ENCODE results near the gene FRYL. TPM values are rescaled to one million over a fixed set of nuclear protein-coding genes. Genes with fewer than 3 reads are reported as not detected.
"Not testable (repeated sequence)": the region's sequence is repeated elsewhere in the genome, so short reads cannot be mapped to it uniquely, and the experiment has no call there.

The FRYL gene
- total RNA-seq, 2 donors from 2014 or later: 104 to 120 TPM

- ATAC-seq: no peak
- DNase-seq: no peak
- Mint-ChIP-seq H3K36me3 (ENCODE audit: low read depth) (peaks cover 9% of the 10 kb centered on the region), H3K27me3 (no peaks in the 10 kb centered on the region), H3K27ac (no peak overlapping the region), H3K4me1 (peaks cover 38% of the 10 kb centered on the region), H3K4me3 (no peak overlapping the region)
- peaks cover 2% of the 10 kb centered on the region for H3K9me3 ChIP-seq (ENCODE audit: control insufficient read depth, low read length, poor library complexity, severe bottlenecking)
Measured at GRCh38 chr4:48720459-48720858, 59.6 kb downstream of the FRYL start.

DNA sequence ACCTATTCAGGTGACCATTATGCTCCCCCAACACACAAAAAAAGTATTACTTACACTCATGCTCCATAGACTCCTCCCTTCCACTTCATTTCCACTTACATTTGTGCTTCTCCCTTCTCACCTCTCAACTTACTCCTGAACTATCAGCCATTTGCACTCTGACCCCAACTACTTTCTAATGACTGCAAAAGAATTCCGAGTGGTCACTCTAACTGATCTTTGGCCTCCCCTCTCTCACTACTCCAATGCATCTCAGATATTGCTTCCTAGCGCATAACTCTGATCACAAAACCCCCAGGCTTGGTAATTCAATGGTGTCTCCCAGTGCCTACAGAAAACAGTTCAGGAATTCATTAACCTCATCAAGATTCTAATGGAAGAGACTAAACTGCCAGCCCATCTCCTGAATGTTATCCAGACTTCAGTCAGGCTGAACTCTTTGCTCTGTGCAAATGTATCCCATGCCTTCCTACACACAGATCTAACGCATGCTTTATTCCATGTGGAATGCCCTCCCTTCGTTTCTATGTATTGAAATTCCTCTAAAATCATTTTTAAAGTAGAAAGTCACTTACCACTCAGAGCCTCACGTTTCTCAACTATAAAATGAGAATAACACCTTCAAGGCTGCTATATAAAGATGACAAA, 61.1 kb downstream of the FRYL start:
- no peak for ATAC-seq
- DNase-seq: no peak
- Mint-ChIP-seq H3K27ac (no peak overlapping the region), H3K4me3 (no peak overlapping the region), H3K27me3 (no peaks in the 10 kb centered on the region), H3K36me3 (ENCODE audit: low read depth) (peaks cover 9% of the 10 kb centered on the region), H3K4me1 (peaks cover 29% of the 10 kb centered on the region)
- H3K9me3 ChIP-seq (ENCODE audit: control insufficient read depth, low read length, poor library complexity, severe bottlenecking): peaks cover 2% of the 10 kb centered on the region

GRCh38 chr4:48716285-48716684, 63.8 kb downstream of the FRYL start:
- DNase-seq; H3K27ac Mint-ChIP-seq; H3K27me3 Mint-ChIP-seq; H3K36me3 Mint-ChIP-seq (ENCODE audit: low read depth); ATAC-seq; H3K9me3 ChIP-seq (ENCODE audit: control insufficient read depth, low read length, poor library complexity, severe bottlenecking); H3K4me3 Mint-ChIP-seq: not testable (repeated sequence)
- H3K4me1 Mint-ChIP-seq: peaks cover 18% of the 10 kb centered on the region

- Mint-ChIP-seq H3K36me3 (ENCODE audit: low read depth) (peaks cover 2% of the 10 kb centered on the region), H3K27ac (no peak overlapping the region), H3K4me3 (no peak overlapping the region), H3K4me1 (peaks cover 12% of the 10 kb centered on the region), H3K27me3 (no peaks in the 10 kb centered on the region)
- ATAC-seq (no peak), DNase-seq (no peak)
- no peaks in the 10 kb centered on the region for H3K9me3 ChIP-seq (ENCODE audit: control insufficient read depth, low read length, poor library complexity, severe bottlenecking)
Measured at GRCh38 chr4:48710446-48711209, 69.5 kb downstream of the FRYL start.

- Mint-ChIP-seq H3K27ac (no peak overlapping the region), H3K36me3 (ENCODE audit: low read depth) (peaks cover 2% of the 10 kb centered on the region), H3K4me3 (no peak overlapping the region), H3K4me1 (peaks cover 12% of the 10 kb centered on the region), H3K27me3 (no peaks in the 10 kb centered on the region)
- no peaks in the 10 kb centered on the region for H3K9me3 ChIP-seq (ENCODE audit: control insufficient read depth, low read length, poor library complexity, severe bottlenecking)
- no peak for DNase-seq
- no peak for ATAC-seq
Measured at GRCh38 chr4:48709901-48710300, 70.2 kb downstream of the FRYL start.

GRCh38 chr4:48708610-48709009, 71.5 kb downstream of the FRYL start:
- no peaks in the 10 kb centered on the region for H3K9me3 ChIP-seq (ENCODE audit: control insufficient read depth, low read length, poor library complexity, severe bottlenecking)
- no peak for DNase-seq
- H3K27me3 Mint-ChIP-seq: no peaks in the 10 kb centered on the region
- no peak overlapping the region for H3K27ac Mint-ChIP-seq
- H3K36me3 Mint-ChIP-seq (ENCODE audit: low read depth): peaks cover 2% of the 10 kb centered on the region
- ATAC-seq: no peak
- no peak overlapping the region for H3K4me3 Mint-ChIP-seq
- H3K4me1 Mint-ChIP-seq: peaks cover 17% of the 10 kb centered on the region

GRCh38 chr4:48706736-48707135, 73.3 kb downstream of the FRYL start:
- Mint-ChIP-seq H3K4me3 (no peak overlapping the region), H3K4me1 (peaks cover 23% of the 10 kb centered on the region), H3K27ac (no peak overlapping the region), H3K27me3 (no peaks in the 10 kb centered on the region), H3K36me3 (ENCODE audit: low read depth) (peaks cover 5% of the 10 kb centered on the region)
- DNase-seq: no peak
- no peaks in the 10 kb centered on the region for H3K9me3 ChIP-seq (ENCODE audit: control insufficient read depth, low read length, poor library complexity, severe bottlenecking)
- no peak for ATAC-seq

- Mint-ChIP-seq H3K4me1 (peaks cover 25% of the 10 kb centered on the region), H3K4me3 (no peak overlapping the region), H3K36me3 (ENCODE audit: low read depth) (peaks cover 5% of the 10 kb centered on the region), H3K27ac (no peak overlapping the region), H3K27me3 (no peaks in the 10 kb centered on the region)
- H3K9me3 ChIP-seq (ENCODE audit: control insufficient read depth, low read length, poor library complexity, severe bottlenecking): no peaks in the 10 kb centered on the region
- no peak for ATAC-seq
- DNase-seq: no peak
Measured at GRCh38 chr4:48705609-48706008, 74.5 kb downstream of the FRYL start.

DNA sequence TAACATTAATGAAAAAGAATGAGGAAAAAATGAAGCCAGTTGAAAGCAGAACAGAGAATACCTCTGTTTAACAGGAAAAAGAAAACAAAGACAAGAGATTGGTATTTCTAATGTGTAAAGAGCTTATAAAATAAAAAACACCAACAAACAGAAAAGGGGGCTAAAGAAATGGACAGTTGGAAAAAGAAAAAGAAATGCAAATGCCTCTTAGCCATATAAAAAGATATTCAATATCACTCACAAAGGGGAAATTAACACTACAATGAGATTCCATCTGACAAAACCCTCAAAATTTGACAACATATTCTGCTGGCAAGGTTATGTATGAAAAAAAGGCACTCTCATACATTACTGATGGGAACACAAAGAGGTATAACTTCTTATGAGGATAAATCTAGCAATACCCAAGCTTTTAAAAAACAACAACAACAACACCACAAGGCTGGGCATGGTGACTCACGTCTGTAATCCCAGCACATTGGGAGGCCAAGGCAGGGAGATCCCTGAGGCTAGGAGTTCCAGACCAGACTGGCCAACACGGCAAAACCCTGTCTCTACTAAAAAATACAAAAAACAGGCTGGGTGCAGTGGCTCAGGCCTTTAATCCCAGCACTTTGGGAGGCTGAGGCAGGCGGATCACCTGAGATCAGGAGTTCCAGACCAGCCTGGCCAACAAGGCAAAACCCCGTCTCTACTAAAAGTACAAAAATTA, 75.8 kb downstream of the FRYL start:
- Mint-ChIP-seq H3K36me3 (ENCODE audit: low read depth) (peaks cover 4% of the 10 kb centered on the region), H3K27ac (no peak overlapping the region)

GRCh38 chr4:48699475-48699874, 80.6 kb downstream of the FRYL start:
- Mint-ChIP-seq H3K4me3 (peak overlapping the region; percentile 39), H3K36me3 (ENCODE audit: low read depth) (peaks cover 2% of the 10 kb centered on the region), H3K27ac (no peak overlapping the region), H3K27me3 (no peaks in the 10 kb centered on the region), H3K4me1 (peaks cover 54% of the 10 kb centered on the region)
- DNase-seq (no peak), ATAC-seq (peak; percentile 14)
- H3K9me3 ChIP-seq (ENCODE audit: control insufficient read depth, low read length, poor library complexity, severe bottlenecking): no peaks in the 10 kb centered on the region

More for the DNA sequence above, 75.8 kb downstream of the FRYL start:
- Mint-ChIP-seq H3K27me3 (no peaks in the 10 kb centered on the region), H3K4me1 (peaks cover 24% of the 10 kb centered on the region), H3K4me3 (no peak overlapping the region)
- ATAC-seq (no peak), DNase-seq (no peak)
- H3K9me3 ChIP-seq (ENCODE audit: control insufficient read depth, low read length, poor library complexity, severe bottlenecking): no peaks in the 10 kb centered on the region

GRCh38 chr4:48698029-48698971, 81.8 kb downstream of the FRYL start:
- ATAC-seq (no peak), DNase-seq (no peak)
- H3K9me3 ChIP-seq (ENCODE audit: control insufficient read depth, low read length, poor library complexity, severe bottlenecking): no peaks in the 10 kb centered on the region
- no peak overlapping the region for H3K4me3 Mint-ChIP-seq
- H3K27ac Mint-ChIP-seq: no peak overlapping the region
- no peaks in the 10 kb centered on the region for H3K27me3 Mint-ChIP-seq
- H3K4me1 Mint-ChIP-seq: peaks cover 48% of the 10 kb centered on the region
- peaks cover 2% of the 10 kb centered on the region for H3K36me3 Mint-ChIP-seq (ENCODE audit: low read depth)

DNA sequence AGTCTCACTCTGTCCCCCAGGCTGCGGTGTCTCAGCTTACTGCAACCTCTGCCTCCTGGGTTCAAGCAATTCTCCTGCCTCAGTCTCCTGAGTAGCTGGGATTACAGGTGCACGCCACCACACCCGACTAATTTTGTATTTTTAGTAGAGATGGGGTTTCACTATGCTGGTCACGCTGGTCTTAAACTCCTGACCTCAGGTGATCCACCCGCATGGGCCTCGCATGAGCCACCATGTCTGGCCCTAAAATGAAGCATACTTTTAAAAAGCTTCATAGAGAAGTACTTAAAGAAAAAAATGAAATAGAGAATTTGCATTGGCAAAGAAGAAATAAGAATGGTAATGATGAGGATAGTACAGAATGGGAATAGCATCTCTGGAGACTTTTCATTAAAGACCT, 82.6 kb downstream of the FRYL start:
- H3K27ac Mint-ChIP-seq; H3K4me3 Mint-ChIP-seq; H3K36me3 Mint-ChIP-seq (ENCODE audit: low read depth); H3K9me3 ChIP-seq (ENCODE audit: control insufficient read depth, low read length, poor library complexity, severe bottlenecking); H3K27me3 Mint-ChIP-seq; DNase-seq; ATAC-seq: not testable (repeated sequence)
- peaks cover 48% of the 10 kb centered on the region for H3K4me1 Mint-ChIP-seq

- no peak overlapping the region for H3K4me3 Mint-ChIP-seq
- DNase-seq (no peak), ATAC-seq (no peak)
- H3K27me3 Mint-ChIP-seq: no peaks in the 10 kb centered on the region
- peaks cover 47% of the 10 kb centered on the region for H3K4me1 Mint-ChIP-seq
- no peak overlapping the region for H3K27ac Mint-ChIP-seq
- no peaks in the 10 kb centered on the region for H3K36me3 Mint-ChIP-seq (ENCODE audit: low read depth)
- no peaks in the 10 kb centered on the region for H3K9me3 ChIP-seq (ENCODE audit: control insufficient read depth, low read length, poor library complexity, severe bottlenecking)
Measured at GRCh38 chr4:48694824-48695223, 85.3 kb downstream of the FRYL start.
